Activated CD8-positive, alpha-beta memory T cell treated with anti-CD3 and anti-CD28 coated beads, Interleukin-2, amount 50 U/mL, for 1 hour (primary cell): ENCODE results near the gene RDM1.
"Not testable (repeated sequence)": the region's sequence is repeated elsewhere in the genome, so short reads cannot be mapped to it uniquely, and the experiment has no call there.

Experiments used
- DNase-seq: peaks from one replicate; pipeline ENCODE4 v3.0.0-alpha.2; 2020; ENCODE audit errors: extremely low read depth

RDM1 gene

GRCh38 chr17:35898283-35899070, 32.1 kb downstream of the RDM1 start:
- no peak for DNase-seq

GRCh38 chr17:35897772-35898171, 32.8 kb downstream of the RDM1 start:
- not testable (repeated sequence) for DNase-seq

- DNase-seq: no peak
Measured at GRCh38 chr17:35895636-35896587, 34.7 kb downstream of the RDM1 start.

GRCh38 chr17:35894206-35894605, 36.4 kb downstream of the RDM1 start:
- DNase-seq: no peak

GRCh38 chr17:35893751-35894150, 36.8 kb downstream of the RDM1 start:
- DNase-seq: no peak

- DNase-seq: no peak
Measured at GRCh38 chr17:35892091-35893035, 38.2 kb downstream of the RDM1 start.

- DNase-seq: no peak
Measured at GRCh38 chr17:35891269-35891668, 39.3 kb downstream of the RDM1 start.

- no peak for DNase-seq
Measured at GRCh38 chr17:35890774-35891155, 39.8 kb downstream of the RDM1 start.

- DNase-seq: no peak
Measured at GRCh38 chr17:35889818-35890773, 40.5 kb downstream of the RDM1 start.

- DNase-seq: no peak
Measured at GRCh38 chr17:35889241-35889640, 41.3 kb downstream of the RDM1 start.

- DNase-seq: no peak
Measured at GRCh38 chr17:35879773-35880654, 50.6 kb downstream of the RDM1 start, which contains the start of gene CCL5. CCL5 (minus strand) TSS chr17:35880360.

- DNase-seq: no peak
Measured at GRCh38 chr17:35878361-35878760, 52.2 kb downstream of the RDM1 start.

- DNase-seq: no peak
Measured at GRCh38 chr17:35877345-35878029, 53.1 kb downstream of the RDM1 start.

GRCh38 chr17:35876534-35876933, 54.0 kb downstream of the RDM1 start:
- DNase-seq: no peak

- no peak for DNase-seq
Measured at GRCh38 chr17:35875800-35876139, 54.8 kb downstream of the RDM1 start.

- no peak for DNase-seq
Measured at GRCh38 chr17:35875072-35875799, 55.3 kb downstream of the RDM1 start.

- DNase-seq: no peak
Measured at GRCh38 chr17:35872196-35872980, 58.2 kb downstream of the RDM1 start.
